ENCODE measurements around the gene LIPN. TPM values are rescaled to one million over a fixed set of nuclear protein-coding genes. Genes with fewer than 3 reads are reported as not detected.
"Not testable (repeated sequence)": the region's sequence is repeated elsewhere in the genome, so short reads cannot be mapped to it uniquely, and the experiment has no call there.

The LIPN gene
- total and polyA plus RNA-seq, 8 donors = 1.1 TPM; not detected in 7

DNA sequence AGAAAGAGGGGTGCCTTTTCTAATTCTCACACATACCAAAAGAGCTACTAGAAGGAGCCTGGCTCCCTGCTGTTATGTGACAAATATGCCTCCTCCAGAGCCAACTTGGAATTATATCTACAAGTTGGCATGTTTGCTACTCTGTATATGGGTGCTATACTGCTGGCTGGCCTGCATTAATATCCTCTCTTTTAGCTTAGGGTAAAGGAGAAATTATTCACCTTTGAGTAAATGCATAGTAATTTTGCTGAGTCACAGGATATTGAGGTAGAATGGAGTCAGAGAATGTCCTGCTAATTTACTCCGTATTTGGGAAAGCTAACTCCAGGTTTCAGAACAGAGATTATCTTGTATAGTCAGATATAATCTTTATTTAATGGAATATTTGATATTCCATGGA, 24.2 kb upstream of the LIPN start:
- H3K27me3 ChIP-seq = no peaks in the 10 kb centered on the region
- TF ChIP-seq POLR2A (IDR thresholded peaks at IDR 0.05) (no peak), POLR2AphosphoS5 (IDR thresholded peaks at IDR 0.05) (no peak), EP300 (IDR thresholded peaks at IDR 0.05) (no peak)
- TF ChIP-seq, protein P1, sequence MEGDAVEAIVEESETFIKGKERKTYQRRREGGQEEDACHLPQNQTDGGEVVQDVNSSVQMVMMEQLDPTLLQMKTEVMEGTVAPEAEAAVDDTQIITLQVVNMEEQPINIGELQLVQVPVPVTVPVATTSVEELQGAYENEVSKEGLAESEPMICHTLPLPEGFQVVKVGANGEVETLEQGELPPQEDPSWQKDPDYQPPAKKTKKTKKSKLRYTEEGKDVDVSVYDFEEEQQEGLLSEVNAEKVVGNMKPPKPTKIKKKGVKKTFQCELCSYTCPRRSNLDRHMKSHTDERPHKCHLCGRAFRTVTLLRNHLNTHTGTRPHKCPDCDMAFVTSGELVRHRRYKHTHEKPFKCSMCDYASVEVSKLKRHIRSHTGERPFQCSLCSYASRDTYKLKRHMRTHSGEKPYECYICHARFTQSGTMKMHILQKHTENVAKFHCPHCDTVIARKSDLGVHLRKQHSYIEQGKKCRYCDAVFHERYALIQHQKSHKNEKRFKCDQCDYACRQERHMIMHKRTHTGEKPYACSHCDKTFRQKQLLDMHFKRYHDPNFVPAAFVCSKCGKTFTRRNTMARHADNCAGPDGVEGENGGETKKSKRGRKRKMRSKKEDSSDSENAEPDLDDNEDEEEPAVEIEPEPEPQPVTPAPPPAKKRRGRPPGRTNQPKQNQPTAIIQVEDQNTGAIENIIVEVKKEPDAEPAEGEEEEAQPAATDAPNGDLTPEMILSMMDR (IDR thresholded peaks at IDR 0.05) = no peak
- no peaks in the 10 kb centered on the region for H3K9me3 ChIP-seq
- no peak for DNase-seq
- no peak overlapping the region for H3K27ac ChIP-seq
- H3K4me3 ChIP-seq = no peak overlapping the region
- H3K36me3 ChIP-seq = no peaks in the 10 kb centered on the region
- intact Hi-C loops (cut with DNase I; ENCODE audit: low total_unique reads) = no loop called here
- H3K4me1 ChIP-seq = no peaks in the 10 kb centered on the region
- 60 to 73% (median 70%) methylated on average over 1 of the region's 1 CpG for WGBS, 5 donors

DNA sequence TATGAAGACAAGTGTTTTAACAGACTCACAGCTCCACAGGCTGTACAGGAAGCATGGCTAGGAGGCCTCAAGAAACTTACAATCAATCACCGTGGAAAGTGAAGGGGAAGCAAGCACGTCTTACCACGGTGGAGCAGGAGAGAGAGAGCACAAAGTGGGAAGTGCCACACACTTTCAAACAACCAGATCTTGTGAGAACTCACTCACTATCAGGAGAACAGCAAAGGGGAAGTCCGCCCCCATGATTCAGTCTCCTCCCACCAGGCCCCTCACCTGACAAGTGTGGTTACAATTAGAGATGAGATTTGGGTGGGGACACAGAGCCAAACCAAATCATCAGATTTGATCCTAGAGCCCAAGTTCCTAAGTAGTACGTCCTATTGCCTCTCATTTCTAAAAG, 17.9 kb upstream of the LIPN start:
- H3K36me3 ChIP-seq; H3K4me3 ChIP-seq; intact Hi-C loops (cut with DNase I; ENCODE audit: low total_unique reads); DNase-seq; H3K27ac ChIP-seq; H3K27me3 ChIP-seq; H3K4me1 ChIP-seq: not testable (repeated sequence)
- 49 to 64% (median 56%) methylated on average over 4 to 5 of the region's 5 CpGs for WGBS, 5 donors
- H3K9me3 ChIP-seq = peaks cover 0 to 10% (median 4%) of the 10 kb centered on the region in 4 donors

- intact Hi-C loops (cut with DNase I; ENCODE audit: low total_unique reads) = no loop called here
- Histone ChIP-seq H3K4me1 (no peaks in the 10 kb centered on the region), H3K9me3 (peaks cover 0 to 10% (median 4%) of the 10 kb centered on the region in 4 donors), H3K27ac (no peak overlapping the region), H3K27me3 (no peaks in the 10 kb centered on the region), H3K4me3 (no peak overlapping the region), H3K36me3 (no peaks in the 10 kb centered on the region)
- WGBS, 5 donors = 92 to 95% (median 93%) methylated on average over 1 of the region's 1 CpG
- TF ChIP-seq POLR2A (IDR thresholded peaks at IDR 0.05) (no peak), POLR2AphosphoS5 (IDR thresholded peaks at IDR 0.05) (no peak), EP300 (IDR thresholded peaks at IDR 0.05) (no peak)
- TF ChIP-seq, protein P1 (IDR thresholded peaks at IDR 0.05) = no peak
- no peak for DNase-seq
Measured at GRCh38 chr10:88742448-88742847, 17.4 kb upstream of the LIPN start.

DNA sequence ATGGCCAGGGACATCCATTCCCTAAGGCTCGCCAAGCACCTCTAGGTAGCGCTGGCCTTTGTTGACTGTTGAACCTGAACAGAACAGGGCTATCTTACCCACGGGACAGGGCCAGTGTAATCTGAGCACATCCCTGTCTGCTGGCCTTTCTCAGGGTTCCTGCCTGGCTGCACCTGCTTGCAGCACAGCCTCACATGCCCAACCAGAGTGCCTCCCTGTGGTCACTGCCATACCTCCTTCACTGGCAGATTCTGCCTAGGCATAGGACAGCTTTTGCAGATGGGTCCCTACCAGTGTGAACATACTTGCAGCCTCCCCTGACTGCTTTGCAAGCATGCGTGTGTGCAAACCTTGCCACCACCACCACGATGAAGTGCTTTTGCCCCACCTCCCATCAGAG, 15.8 kb upstream of the LIPN start:
- DNase-seq = peak in 1 of 2 donors; percentile 14
- Histone ChIP-seq H3K27me3 (no peaks in the 10 kb centered on the region), H3K36me3 (no peaks in the 10 kb centered on the region), H3K4me1 (no peaks in the 10 kb centered on the region), H3K27ac (no peak overlapping the region), H3K9me3 (peaks cover 0 to 12% (median 5%) of the 10 kb centered on the region in 4 donors), H3K4me3 (no peak overlapping the region)
- intact Hi-C loops (cut with DNase I; ENCODE audit: low total_unique reads) = no loop called here
- 67 to 93% (median 80%) methylated on average over 3 to 5 of the region's 5 CpGs for whole genome bisulfite sequencing, 5 donors
- no peak for TF ChIP-seq EP300 (IDR thresholded peaks at IDR 0.05)
- TF ChIP-seq, protein P1 (IDR thresholded peaks at IDR 0.05) = no peak

DNA sequence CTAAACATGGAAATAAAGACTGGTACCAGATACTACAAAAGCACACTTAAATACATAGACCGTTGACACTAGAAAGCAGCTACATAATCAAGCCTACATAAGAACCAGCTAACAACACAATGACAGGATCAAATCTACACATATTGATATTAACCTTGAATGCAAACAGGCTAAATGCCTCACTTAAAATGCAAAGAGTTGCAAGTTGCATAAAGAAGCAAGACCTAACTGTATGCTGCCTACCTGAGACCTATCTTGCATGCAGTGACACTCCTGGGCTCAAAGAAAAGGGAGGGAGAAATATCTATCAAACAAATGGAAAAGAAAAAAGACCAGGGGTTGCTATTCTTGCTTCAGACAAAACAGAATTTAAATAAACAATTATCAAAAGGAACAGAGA, 14.2 kb upstream of the LIPN start:
- Histone ChIP-seq H3K27ac (no peak overlapping the region), H3K4me3 (no peak overlapping the region), H3K27me3 (no peaks in the 10 kb centered on the region), H3K4me1 (no peaks in the 10 kb centered on the region), H3K9me3 (peaks cover 0 to 15% (median 9%) of the 10 kb centered on the region in 4 donors), H3K36me3 (no peaks in the 10 kb centered on the region)
- TF ChIP-seq EP300 (IDR thresholded peaks at IDR 0.05) (no peak), POLR2A (IDR thresholded peaks at IDR 0.05) (no peak), POLR2AphosphoS5 (IDR thresholded peaks at IDR 0.05) (no peak)
- TF ChIP-seq, protein P1 (IDR thresholded peaks at IDR 0.05) = no peak
- intact Hi-C loops (cut with DNase I; ENCODE audit: low total_unique reads) = no loop called here
- 85 to 100% (median 96%) methylated on average over 1 of the region's 1 CpG for WGBS, 5 donors
- no peak for DNase-seq

Data from stomach (tissue), 9 donors.